Transverse colon (tissue), 4 donors: ENCODE measurements around the gene CSRNP2. TPM values are rescaled to one million over a fixed set of nuclear protein-coding genes. Genes with fewer than 3 reads are reported as not detected.

Experiments
- DNase-seq: peaks from one replicate; pipeline ENCODE4 v3.0.0-alpha.2; 2019
- H3K27ac ChIP-seq, 4 donors: fragments of 200-600 bp; sonication (generic); 2 replicates each; pipeline ENCODE4 v1.5.1; 2016 to 2018; ENCODE audit warnings: inconsistent platforms in 4 of 4
- H3K27me3 ChIP-seq: fragments of 200-600 bp; sonication (generic); 2 replicates; pipeline ENCODE4 v1.5.1; 2017; ENCODE audit warnings: inconsistent platforms
- H3K36me3 ChIP-seq, 4 donors: fragments of 200-600 bp; sonication (generic); 2 replicates each; pipeline ENCODE4 v1.5.1; 2017 to 2019; ENCODE audit warnings: inconsistent platforms in 4 of 4
- H3K4me1 ChIP-seq, 4 donors: fragments of 200-600 bp; sonication (generic); 2 replicates each; pipeline ENCODE4 v1.5.1; 2017 to 2020; ENCODE audit warnings: inconsistent platforms in 4 of 4
- H3K4me3 ChIP-seq, 4 donors: fragments of 200-600 bp; sonication (generic); 1 replicate in 1 of 4; 2 replicates in 3 of 4; pipeline versions ENCODE4 v1.5.1 to v1.6.1; 2017 to 2019; ENCODE audit warnings: inconsistent platforms in 4 of 4
- H3K9me3 ChIP-seq, 2 donors: fragments of 200-600 bp; sonication (generic); 2 replicates each; pipeline ENCODE4 v1.5.1; 2017 to 2019; ENCODE audit warnings: inconsistent platforms in 2 of 2
- CTCF ChIP-seq, 5 experiments: fragments of 200-600 bp in 3 of 5; fragments of 450-650 bp in 2 of 5; sonication (generic) in 3 of 5; IDR thresholded peaks; 1 replicate in 2 of 5; 2 replicates in 3 of 5; pipeline ENCODE4 v1.5.1; 2016 to 2017; ENCODE audit warnings: antibody characterized with exemption in 5 of 5, inconsistent platforms in 3 of 5, mild to moderate bottlenecking in 2 of 5, moderate library complexity in 1 of 5
- EP300 ChIP-seq: sonication (generic); formaldehyde crosslinking; IDR thresholded peaks from one replicate; pipeline ENCODE4 v1.6.1; 2017; ENCODE audit warnings: antibody characterized with exemption, low read depth
- POLR2A ChIP-seq: fragments of 450-650 bp; IDR thresholded peaks from one replicate; pipeline ENCODE4 v1.6.1; 2016; ENCODE audit warnings: antibody characterized with exemption, mild to moderate bottlenecking, moderate library complexity
- POLR2AphosphoS5 ChIP-seq, 3 donors: sonication (generic); formaldehyde crosslinking; IDR thresholded peaks; one replicate each; pipeline ENCODE4 v1.6.1; 2016; ENCODE audit warnings: antibody characterized with exemption in 3 of 3
- WGBS, 2 donors: methylation state at CpG; one replicate each; pipeline ENCODE4 v1.1.5; 2018; ENCODE audit warnings: low coverage in 1 of 2; 5-methylcytosine and 5-hydroxymethylcytosine counted together
- in situ Hi-C, 4 donors: fragments of 200-750 bp; cut with MboI; loops; one replicate each; pipeline versions ENCODE4 v1.15.0 to v1.15.1; 2017; ENCODE audit warnings: low sequenced_read_pairs in 3 of 4, low pct_ligation_motif_present in 1 of 4, low pct_unique_long_range_greater_than_20kb in 1 of 4
- intact Hi-C: fragments of 100-400 bp; cut with DNase I; formaldehyde crosslinking; loops from one replicate; pipeline ENCODE4 v1.15.1; 2023; ENCODE audit warnings: low total_unique reads
- total RNA-seq, 4 donors: library from RNA; depleted of rRNA; stranded (reverse); fragments of >200 nt; gene quantifications; one replicate each; pipeline ENCODE4 v1.1.0, GENCODE V29; 2016

The CSRNP2 gene
- total RNA-seq, 4 donors from 2014 or later: 14.3 to 69.6 (median 25.5) TPM

GRCh38 chr12:51075390-51075789 is 8.0 kb downstream of the CSRNP2 start:
- Histone ChIP-seq H3K9me3 (no peaks in the 10 kb centered on the region), H3K4me3 (no peak overlapping the region), H3K4me1 (peaks cover 0 to 14% (median 6%) of the 10 kb centered on the region in 4 donors), H3K36me3 (peaks cover 0 to 19% (median 6%) of the 10 kb centered on the region in 4 donors), H3K27ac (no peak overlapping the region), H3K27me3 (no peaks in the 10 kb centered on the region)
- intact Hi-C loops (no loop called here), in situ Hi-C loops (no loop called here)
- TF ChIP-seq POLR2AphosphoS5 (IDR thresholded peaks at IDR 0.05) (no peak), EP300 (no peak), CTCF (IDR thresholded peaks at IDR 0.05) (no peak), POLR2A (no peak)
- WGBS, 2 donors: 96% methylated on average over 5 of the region's 5 CpGs; no CpG with 5 or more reads in 1 of the 2 donors
- DNase-seq: no peak

- 75 to 80% methylated on average over 1 to 2 of the region's 2 CpGs for WGBS, 2 donors
- Histone ChIP-seq H3K4me3 (no peak overlapping the region), H3K27me3 (no peaks in the 10 kb centered on the region), H3K4me1 (peaks cover 0 to 5% (median 0%) of the 10 kb centered on the region in 4 donors), H3K36me3 (peaks cover 0 to 29% (median 13%) of the 10 kb centered on the region in 4 donors), H3K27ac (no peak overlapping the region), H3K9me3 (no peaks in the 10 kb centered on the region)
- TF ChIP-seq POLR2AphosphoS5 (IDR thresholded peaks at IDR 0.05): no peak
- TF ChIP-seq CTCF (IDR thresholded peaks at IDR 0.05): no peak
- TF ChIP-seq EP300: no peak
- TF ChIP-seq POLR2A: no peak
- in situ Hi-C loops: loop anchor here in 2 of 4 donors (25.0 kb wide), 1 partner anchor 266 kb away; the partner anchor contains the start of gene CELA1 (in 2 of the 2)
- intact Hi-C loops: no loop called here
- no peak for DNase-seq
These were observed 11.7 kb downstream of the CSRNP2 start for GRCh38 chr12:51071663-51072062.

GRCh38 chr12:51070004-51070403 is 13.4 kb downstream of the CSRNP2 start:
- 94 to 100% methylated on average over 2 to 3 of the region's 3 CpGs for WGBS, 2 donors
- Histone ChIP-seq H3K9me3 (no peaks in the 10 kb centered on the region), H3K27ac (no peak overlapping the region), H3K4me1 (no peaks in the 10 kb centered on the region), H3K27me3 (no peaks in the 10 kb centered on the region), H3K36me3 (peaks cover 0 to 39% (median 15%) of the 10 kb centered on the region in 4 donors), H3K4me3 (no peak overlapping the region)
- TF ChIP-seq EP300 (no peak), POLR2AphosphoS5 (IDR thresholded peaks at IDR 0.05) (no peak), POLR2A (no peak), CTCF (IDR thresholded peaks at IDR 0.05) (no peak)
- intact Hi-C loops: no loop called here
- no peak for DNase-seq
- in situ Hi-C loops: loop anchor here in 2 of 4 donors (25.0 kb wide), 1 partner anchor 267 kb away; the partner anchor contains the start of gene CELA1 (in 2 of the 2)

GRCh38 chr12:51067771-51068170 is 15.6 kb downstream of the CSRNP2 start:
- DNase-seq: no peak
- no peaks in the 10 kb centered on the region for H3K9me3 ChIP-seq
- intact Hi-C loops: no loop called here
- no peak for TF ChIP-seq POLR2A
- no peak for TF ChIP-seq POLR2AphosphoS5 (IDR thresholded peaks at IDR 0.05)
- no peak for TF ChIP-seq EP300
- 40 to 85% methylated on average over 2 to 7 of the region's 7 CpGs for WGBS, 2 donors
- H3K4me1 ChIP-seq: no peaks in the 10 kb centered on the region
- H3K27ac ChIP-seq: no peak overlapping the region
- no peaks in the 10 kb centered on the region for H3K27me3 ChIP-seq
- peaks cover 0 to 46% (median 17%) of the 10 kb centered on the region in 4 donors for H3K36me3 ChIP-seq
- in situ Hi-C loops: loop anchor here in 2 of 4 donors (25.0 kb wide), 1 partner anchor 270 kb away; the partner anchor contains the start of gene CELA1 (in 2 of the 2)
- no peak overlapping the region for H3K4me3 ChIP-seq

- no peaks in the 10 kb centered on the region for H3K27me3 ChIP-seq
- intact Hi-C loops (no loop called here), in situ Hi-C loops (loop anchor here in 2 of 4 donors (25.0 kb wide), 1 partner anchor 270 kb away; the partner anchor contains the start of gene CELA1 (in 2 of the 2))
- no peaks in the 10 kb centered on the region for H3K9me3 ChIP-seq
- no peak for DNase-seq
- no peak for TF ChIP-seq POLR2AphosphoS5 (IDR thresholded peaks at IDR 0.05)
- WGBS, 2 donors: 98 to 100% methylated on average over 1 to 4 of the region's 4 CpGs
- H3K27ac ChIP-seq: no peak overlapping the region
- no peaks in the 10 kb centered on the region for H3K4me1 ChIP-seq
- no peak overlapping the region for H3K4me3 ChIP-seq
- H3K36me3 ChIP-seq: peaks cover 0 to 47% (median 17%) of the 10 kb centered on the region in 4 donors
These were observed 16.2 kb downstream of the CSRNP2 start for GRCh38 chr12:51067229-51067628.
